Activated CD8-positive, alpha-beta memory T cell treated with anti-CD3 and anti-CD28 coated beads, Interleukin-2, amount 10 ng/mL, durations not matched to agents 7 days and 5 days (primary cell): Measurements from ENCODE around the gene RAX2. TPM values are rescaled to one million over a fixed set of nuclear protein-coding genes. Genes with fewer than 3 reads are reported as not detected.

Experiments
- ATAC-seq: fragments of 150-1000 bp; cut with Tn5 transposase; one replicate; pipeline ENCODE4 v1.10.0; 2021; ENCODE audit warnings: moderate library complexity
- CTCF ChIA-PET: fragments of 350-600 bp; sonication (Branson Sonifier 250); formaldehyde crosslinking; loops from one replicate; lab custom pipeline; 2021; ENCODE audit warnings: antibody characterized with exemption; lab: Charles Lee
- DNase-seq: peaks from one replicate; pipeline ENCODE4 v3.0.0-alpha.2; 2020
- H3K27ac Mint-ChIP-seq: one replicate; pipeline ENCODE4 v1.8.0; 2021; ENCODE audit warnings: mild to moderate bottlenecking, mixed read lengths
- H3K27me3 Mint-ChIP-seq: one replicate; pipeline ENCODE4 v1.8.0; 2021; ENCODE audit warnings: mixed read lengths
- H3K36me3 Mint-ChIP-seq: one replicate; pipeline ENCODE4 v1.8.0; 2021; ENCODE audit warnings: mild to moderate bottlenecking, mixed read lengths
- H3K4me1 Mint-ChIP-seq: one replicate; pipeline ENCODE4 v1.8.0; 2021; ENCODE audit warnings: mixed read lengths
- H3K4me3 Mint-ChIP-seq: one replicate; pipeline ENCODE4 v1.8.0; 2021; ENCODE audit warnings: mild to moderate bottlenecking, moderate library complexity, mixed read lengths
- H3K9me3 Mint-ChIP-seq: one replicate; pipeline ENCODE4 v1.8.0; 2022; ENCODE audit warnings: low read depth, mixed read lengths
- total RNA-seq, 2 experiments: library from RNA; stranded (reverse); gene quantifications; one replicate each; pipeline ENCODE4 v1.2.3, GENCODE V29; 2021

The RAX2 gene
- total RNA-seq, 2 experiments from 2014 or later, result not detected

DNA sequence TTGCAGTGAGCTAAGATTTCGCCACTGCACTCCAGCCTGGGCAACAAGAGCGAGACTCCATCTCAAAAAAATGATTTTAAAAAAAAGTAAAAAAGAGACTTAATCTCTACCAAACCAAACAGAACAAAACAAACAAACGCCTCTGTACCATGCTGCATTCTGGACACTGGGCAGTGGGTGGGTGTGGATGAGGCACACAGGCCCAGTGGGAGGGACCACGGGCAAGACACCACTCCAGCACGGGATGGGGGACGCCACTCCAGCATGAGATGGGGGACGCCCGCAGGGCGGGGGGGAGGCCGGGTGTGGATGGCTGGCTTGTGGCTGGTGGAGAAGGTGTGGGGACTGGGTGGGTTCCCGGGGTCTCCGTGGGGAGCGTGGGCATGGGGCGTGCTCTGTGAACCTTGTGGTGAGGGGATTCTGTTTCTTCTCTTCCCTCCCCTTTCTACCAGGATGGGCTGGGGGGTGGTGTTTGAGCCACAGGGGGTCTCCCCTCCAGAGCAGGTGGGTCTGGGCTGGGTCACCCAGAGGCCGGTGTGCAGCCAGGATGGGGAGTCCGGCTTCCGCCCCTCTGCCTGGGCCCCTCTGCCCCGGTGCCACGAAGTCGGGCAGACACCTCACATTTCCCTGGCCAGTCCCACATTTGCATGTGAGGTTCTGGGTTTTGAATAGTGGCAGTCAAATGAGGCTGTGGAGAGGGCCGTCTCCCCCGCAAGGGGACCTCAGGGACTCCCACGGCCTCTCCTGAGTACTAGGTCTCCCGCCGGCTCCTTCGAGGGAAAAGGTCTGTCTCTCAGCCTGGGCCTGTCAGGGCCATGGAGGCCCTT lies 38.1 kb upstream of the RAX2 start:
- H3K27me3 Mint-ChIP-seq, result no peaks in the 10 kb centered on the region
- peaks cover 1% of the 10 kb centered on the region for H3K36me3 Mint-ChIP-seq
- H3K4me1 Mint-ChIP-seq, result peaks cover 50% of the 10 kb centered on the region
- CTCF ChIA-PET, result interaction anchor here (3.5 kb wide), 1 partner anchor 12 kb away, joined by 29 read pairs; no protein-coding TSS in a partner anchor
- no peak overlapping the region for H3K27ac Mint-ChIP-seq
- DNase-seq, result no peak
- H3K4me3 Mint-ChIP-seq, result no peak overlapping the region
- ATAC-seq, result no peak
- H3K9me3 Mint-ChIP-seq, result peaks cover 2% of the 10 kb centered on the region

DNA sequence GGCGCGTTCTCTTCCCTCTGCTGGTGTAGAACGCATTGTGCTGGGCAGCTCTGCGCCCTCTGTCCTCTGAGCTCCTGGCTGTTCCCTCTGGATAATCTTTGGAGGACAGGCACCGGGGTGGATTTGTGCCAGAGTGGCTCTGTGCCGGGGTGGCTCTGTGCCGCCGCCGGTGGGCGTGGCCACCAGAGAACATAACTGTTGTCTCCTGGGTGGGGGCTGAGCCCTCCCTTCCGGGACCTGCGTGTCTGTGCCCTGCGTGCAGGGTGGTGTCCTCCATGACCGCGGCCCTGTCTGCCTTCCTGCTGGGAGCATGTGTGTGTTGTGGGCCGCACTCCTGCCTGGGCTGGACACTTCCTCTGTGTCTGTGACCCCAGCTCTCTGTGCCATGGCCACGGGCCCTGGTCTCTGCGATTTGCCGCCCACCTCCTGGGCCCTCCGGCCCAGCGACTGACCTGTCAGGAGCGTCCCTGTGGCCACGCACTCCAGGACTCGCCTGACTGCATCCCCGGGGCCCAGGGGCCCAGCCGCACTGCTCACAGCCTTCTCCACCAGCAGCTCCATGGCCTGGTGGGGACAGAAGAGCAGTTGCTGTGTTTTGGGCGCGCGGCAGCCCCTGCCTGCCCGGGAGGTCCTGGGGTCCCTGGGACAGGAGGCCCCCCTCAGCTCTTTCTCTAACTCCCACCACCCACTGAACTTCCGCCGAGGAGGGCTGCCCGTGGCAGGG lies 36.6 kb upstream of the RAX2 start:
- H3K36me3 Mint-ChIP-seq, result no peaks in the 10 kb centered on the region
- CTCF ChIA-PET, result no interaction called here
- no peaks in the 10 kb centered on the region for H3K27me3 Mint-ChIP-seq
- H3K27ac Mint-ChIP-seq, result no peak overlapping the region
- peaks cover 45% of the 10 kb centered on the region for H3K4me1 Mint-ChIP-seq
- H3K4me3 Mint-ChIP-seq, result no peak overlapping the region
- ATAC-seq (no peak), DNase-seq (no peak)
- H3K9me3 Mint-ChIP-seq, result peaks cover 2% of the 10 kb centered on the region

DNA sequence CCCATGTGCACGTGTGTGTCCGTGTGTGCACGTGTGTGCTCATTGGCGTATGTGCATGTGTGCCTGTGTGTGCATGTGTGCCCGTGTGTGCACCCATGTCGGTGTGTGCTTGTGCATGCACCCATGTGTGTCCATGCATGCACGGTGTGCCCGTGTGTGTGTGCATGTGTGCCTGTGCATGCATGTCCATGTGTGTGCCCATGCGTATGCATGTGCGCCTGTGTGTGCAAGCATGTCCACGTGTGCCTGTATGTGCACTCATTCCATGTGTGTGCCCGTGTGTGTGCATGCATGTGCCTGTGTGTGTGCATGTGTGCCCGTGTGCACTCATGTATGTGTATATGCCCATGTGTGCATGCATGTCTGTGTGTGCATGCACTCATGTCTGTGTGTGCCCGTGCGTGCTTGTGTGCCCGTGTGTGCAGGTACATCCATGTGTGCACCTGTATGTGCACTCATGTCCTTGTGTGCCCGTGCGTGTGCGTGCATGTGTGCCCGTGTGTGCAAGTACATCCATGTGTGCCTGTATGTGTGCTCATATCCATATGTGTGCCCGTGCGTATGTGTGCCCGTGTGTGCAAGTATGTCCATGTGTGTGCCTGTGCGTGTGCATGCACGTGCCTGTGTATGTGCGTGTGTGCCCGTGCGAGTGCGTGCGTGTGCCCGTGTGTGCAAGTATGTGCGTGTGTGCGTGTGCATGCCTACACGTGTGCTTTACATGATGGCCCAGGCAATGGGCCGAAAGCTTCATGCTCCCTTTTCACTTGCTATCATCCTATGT lies 35.7 kb upstream of the RAX2 start:
- CTCF ChIA-PET, result no interaction called here
- Mint-ChIP-seq H3K27ac (no peak overlapping the region), H3K36me3 (no peaks in the 10 kb centered on the region), H3K4me1 (peaks cover 37% of the 10 kb centered on the region), H3K4me3 (no peak overlapping the region), H3K27me3 (no peaks in the 10 kb centered on the region), H3K9me3 (peaks cover 2% of the 10 kb centered on the region)
- ATAC-seq, result no peak
- no peak for DNase-seq

DNA sequence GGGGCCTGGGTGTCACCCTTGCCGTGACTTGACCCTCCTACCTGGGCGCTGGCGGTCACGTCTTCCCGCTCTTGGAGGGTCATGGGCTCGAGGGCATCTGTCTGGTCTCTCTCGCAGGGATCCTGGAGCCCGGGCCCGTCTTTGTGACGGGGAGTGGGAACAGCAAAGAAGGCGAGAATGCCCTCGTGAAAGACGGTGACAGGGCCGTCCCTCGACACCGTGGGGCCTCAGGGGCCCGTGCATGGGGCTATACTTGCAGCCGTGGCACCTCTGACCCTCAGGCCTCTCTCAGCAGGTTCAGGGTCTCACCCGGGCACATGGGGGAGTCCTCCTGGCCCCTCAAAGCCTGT lies 35.1 kb upstream of the RAX2 start:
- Mint-ChIP-seq H3K9me3 (peaks cover 2% of the 10 kb centered on the region), H3K36me3 (no peaks in the 10 kb centered on the region), H3K4me1 (peaks cover 31% of the 10 kb centered on the region), H3K27me3 (no peaks in the 10 kb centered on the region), H3K27ac (no peak overlapping the region), H3K4me3 (no peak overlapping the region)
- CTCF ChIA-PET, result no interaction called here
- no peak for DNase-seq
- ATAC-seq, result no peak

DNA sequence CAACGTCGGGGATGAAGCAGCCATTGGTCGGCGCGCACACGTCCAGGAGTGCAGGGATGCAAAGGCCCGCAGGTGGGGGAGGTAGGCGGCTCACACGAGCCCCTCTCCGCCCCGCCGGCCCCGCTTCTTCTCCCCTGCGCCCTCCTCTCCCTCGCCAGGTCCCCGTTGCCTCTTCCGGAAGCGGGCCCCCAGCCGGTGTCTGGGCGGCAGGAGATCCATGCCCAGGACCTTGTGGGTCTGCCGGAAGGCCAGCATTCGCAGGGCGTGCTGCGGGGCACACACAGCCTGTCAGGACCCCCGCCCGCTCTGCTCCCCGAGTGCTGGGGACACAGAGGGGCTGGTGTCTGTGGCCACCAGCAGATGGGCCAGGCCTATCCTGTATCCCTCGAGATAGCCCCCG lies 33.8 kb upstream of the RAX2 start:
- Mint-ChIP-seq H3K36me3 (no peaks in the 10 kb centered on the region), H3K27me3 (peaks cover 5% of the 10 kb centered on the region), H3K9me3 (peaks cover 2% of the 10 kb centered on the region), H3K4me3 (no peak overlapping the region), H3K4me1 (peaks cover 38% of the 10 kb centered on the region), H3K27ac (no peak overlapping the region)
- CTCF ChIA-PET, result interaction anchor here (1.8 kb wide), 1 partner anchor 16 kb away, joined by 4 read pairs; no protein-coding TSS in a partner anchor
- no peak for ATAC-seq
- no peak for DNase-seq

DNA sequence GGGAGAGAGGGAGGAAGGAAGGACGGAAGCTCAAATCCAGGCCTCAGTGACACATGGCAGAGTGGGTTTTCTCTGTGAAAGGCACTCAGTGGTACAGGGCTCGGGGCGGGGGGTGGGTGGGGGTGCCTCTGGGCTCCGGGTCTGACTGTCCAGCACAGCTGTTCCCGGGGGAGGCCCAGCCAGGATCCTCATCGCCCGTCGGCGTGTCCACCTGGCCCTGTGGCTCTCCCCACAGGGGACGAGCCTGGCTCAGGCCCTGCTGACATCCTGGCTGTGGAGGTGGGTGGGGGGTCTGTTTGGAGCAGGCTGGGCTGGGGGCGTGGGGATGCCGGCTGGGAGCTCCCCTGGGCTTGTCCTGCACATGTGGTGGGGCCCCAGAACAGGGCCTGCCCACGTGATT lies 32.4 kb upstream of the RAX2 start:
- no peak overlapping the region for H3K27ac Mint-ChIP-seq
- DNase-seq, result no peak
- H3K9me3 Mint-ChIP-seq, result peaks cover 2% of the 10 kb centered on the region
- H3K4me1 Mint-ChIP-seq, result peaks cover 42% of the 10 kb centered on the region
- no peak overlapping the region for H3K4me3 Mint-ChIP-seq
- H3K36me3 Mint-ChIP-seq, result no peaks in the 10 kb centered on the region
- H3K27me3 Mint-ChIP-seq, result peaks cover 8% of the 10 kb centered on the region
- CTCF ChIA-PET, result interaction anchor here (0.6 to 1.8 kb wide), 6 partner anchors 8 to 20 kb away, joined by 3 to 8 read pairs (median 5); no protein-coding TSS in a partner anchor
- no peak for ATAC-seq

DNA sequence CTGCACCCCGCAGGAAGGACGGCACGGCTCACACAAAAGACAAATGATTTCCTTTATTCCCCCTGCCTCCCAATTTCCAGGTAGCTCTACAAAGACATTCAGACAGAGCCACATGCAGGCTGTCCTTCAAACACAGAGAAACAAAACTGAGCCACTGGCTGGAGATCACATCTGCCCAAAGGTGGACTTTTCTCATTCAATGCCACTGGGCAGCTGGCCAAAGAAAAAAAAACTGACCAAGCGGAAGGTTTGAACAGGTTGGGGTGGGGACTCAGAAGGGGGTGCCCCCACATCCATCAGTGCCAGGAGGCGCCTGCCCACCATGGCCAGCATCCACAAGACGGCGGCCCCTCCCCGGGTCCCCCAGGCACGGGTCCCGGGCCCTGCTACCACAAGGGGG lies 32.0 kb upstream of the RAX2 start:
- Mint-ChIP-seq H3K36me3 (no peaks in the 10 kb centered on the region), H3K27me3 (peaks cover 12% of the 10 kb centered on the region), H3K9me3 (peaks cover 2% of the 10 kb centered on the region), H3K4me3 (no peak overlapping the region), H3K27ac (no peak overlapping the region), H3K4me1 (peaks cover 47% of the 10 kb centered on the region)
- ATAC-seq (no peak), DNase-seq (no peak)
- CTCF ChIA-PET, result interaction anchor here (0.6 to 1.6 kb wide), 5 partner anchors 8 to 20 kb away, joined by 3 to 8 read pairs (median 6); no protein-coding TSS in a partner anchor

DNA sequence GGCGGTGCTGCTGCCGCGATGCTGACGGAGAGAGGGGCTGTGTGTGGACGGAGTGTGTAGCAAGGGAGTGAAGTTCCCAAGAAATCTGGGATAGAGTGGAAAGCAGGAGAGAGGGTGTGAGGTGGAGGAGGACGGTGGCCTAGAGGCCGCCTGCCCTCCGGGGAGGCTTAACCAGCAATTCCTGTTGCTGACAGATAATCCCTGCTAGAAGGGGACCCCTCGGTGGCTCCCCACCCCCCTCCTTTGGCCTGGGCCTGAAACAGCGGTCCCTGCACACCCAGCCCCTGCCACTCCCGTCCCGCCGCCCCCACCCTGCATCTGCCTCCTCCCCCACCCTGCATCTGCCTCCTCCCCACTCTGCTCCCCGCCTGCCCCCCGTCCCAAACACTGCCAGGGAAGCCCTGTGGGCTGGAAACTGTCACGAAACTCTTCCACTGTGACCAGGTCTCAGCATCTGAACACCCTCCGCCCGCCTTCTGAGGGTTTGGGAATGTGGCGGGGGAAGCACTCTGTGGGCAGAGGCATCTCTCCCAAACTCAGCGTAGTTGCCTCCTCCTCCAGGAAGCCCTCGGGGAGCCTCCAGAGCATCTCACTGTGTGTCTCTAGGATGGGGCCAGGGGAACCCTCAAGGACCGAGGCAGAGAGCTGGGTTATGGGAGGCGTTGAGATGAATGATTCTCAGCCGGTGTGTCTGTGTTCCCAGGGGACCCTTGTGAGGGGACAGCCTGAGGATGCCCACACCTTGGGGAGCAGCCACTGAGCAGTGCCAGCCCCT lies 31.3 kb upstream of the RAX2 start:
- CTCF ChIA-PET, result interaction anchor here (0.9 to 1.0 kb wide), 2 partner anchors 9 to 14 kb away, joined by 3 read pairs; no protein-coding TSS in a partner anchor
- H3K4me1 Mint-ChIP-seq, result peaks cover 48% of the 10 kb centered on the region
- DNase-seq, result no peak
- no peaks in the 10 kb centered on the region for H3K36me3 Mint-ChIP-seq
- no peak for ATAC-seq
- H3K27me3 Mint-ChIP-seq, result peaks cover 12% of the 10 kb centered on the region
- H3K27ac Mint-ChIP-seq, result no peak overlapping the region
- H3K9me3 Mint-ChIP-seq, result peaks cover 2% of the 10 kb centered on the region
- H3K4me3 Mint-ChIP-seq, result no peak overlapping the region

DNA sequence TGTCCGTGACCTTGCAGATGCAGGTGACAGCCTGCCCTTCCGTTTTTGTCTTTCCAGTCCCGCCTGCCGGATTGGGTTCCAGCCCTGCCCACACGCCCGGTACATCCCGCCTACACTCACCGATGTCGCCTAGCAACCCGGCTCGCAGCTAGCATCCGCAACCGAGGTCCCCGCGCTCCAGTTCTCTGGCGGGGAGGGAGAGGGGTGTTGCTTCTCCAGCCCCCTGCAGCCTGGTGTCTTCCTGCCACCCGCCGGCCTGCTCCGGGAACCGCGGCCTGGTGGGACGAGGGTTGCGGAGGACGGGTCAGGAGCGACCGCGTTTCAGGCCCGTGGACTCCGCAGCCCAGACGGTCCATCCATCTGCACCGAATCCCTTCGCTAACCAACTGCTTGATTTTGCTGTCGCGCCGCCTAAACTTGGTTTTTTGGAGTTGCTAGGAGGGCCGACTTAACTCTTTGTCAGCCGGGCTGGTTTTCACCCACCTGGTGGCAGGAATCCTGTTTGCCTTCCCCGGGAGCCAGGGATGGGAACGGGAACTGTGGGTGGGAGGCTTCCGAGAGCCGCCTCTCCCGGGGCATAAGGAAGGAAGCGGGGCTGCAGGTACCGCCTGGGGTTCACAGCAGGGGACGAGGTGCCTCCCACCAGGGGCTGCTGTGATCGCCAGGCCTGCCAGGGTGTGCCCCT lies 29.5 kb upstream of the RAX2 start:
- CTCF ChIA-PET, result interaction anchor here (1.4 to 2.5 kb wide), 2 partner anchors 11 to 17 kb away, joined by 4 to 5 read pairs; no protein-coding TSS in a partner anchor
- peak; percentile 71 for ATAC-seq
- Mint-ChIP-seq H3K36me3 (peaks cover 8% of the 10 kb centered on the region), H3K9me3 (peaks cover 5% of the 10 kb centered on the region), H3K4me3 (peak overlapping the region; percentile 46), H3K27ac (no peak overlapping the region), H3K4me1 (peaks cover 40% of the 10 kb centered on the region), H3K27me3 (peaks cover 12% of the 10 kb centered on the region)
- DNase-seq, result peak; percentile 79

DNA sequence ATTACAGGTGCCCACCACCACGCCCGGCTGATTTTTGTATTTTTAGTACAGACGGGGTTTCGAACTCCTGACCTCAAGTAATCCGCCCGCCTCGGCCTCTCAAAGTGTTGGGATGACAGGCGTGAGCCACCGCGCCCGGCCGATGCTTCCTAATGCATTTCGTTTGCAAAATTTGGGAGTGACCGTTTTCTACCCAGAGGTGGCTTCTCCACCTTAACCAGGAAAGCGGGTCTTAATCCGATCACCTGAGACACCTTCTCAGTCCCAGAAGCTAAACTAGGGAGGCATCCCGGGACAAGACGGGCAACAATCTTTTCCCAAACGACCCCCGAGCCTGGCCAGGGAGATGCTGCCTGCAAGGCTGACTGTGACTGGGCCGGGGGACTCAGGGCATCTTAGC lies 29.0 kb upstream of the RAX2 start:
- ATAC-seq, result no peak
- H3K36me3 Mint-ChIP-seq, result peaks cover 12% of the 10 kb centered on the region
- CTCF ChIA-PET, result interaction anchor here (1.3 to 2.5 kb wide), 3 partner anchors 12 to 39 kb away, joined by 3 to 5 read pairs (median 4); partner anchors contain the start of gene MRPL54
- DNase-seq, result no peak
- peaks cover 10% of the 10 kb centered on the region for H3K9me3 Mint-ChIP-seq
- peak overlapping the region; percentile 46 for H3K4me3 Mint-ChIP-seq
- no peak overlapping the region for H3K27ac Mint-ChIP-seq
- peaks cover 12% of the 10 kb centered on the region for H3K27me3 Mint-ChIP-seq
- H3K4me1 Mint-ChIP-seq, result peaks cover 39% of the 10 kb centered on the region

DNA sequence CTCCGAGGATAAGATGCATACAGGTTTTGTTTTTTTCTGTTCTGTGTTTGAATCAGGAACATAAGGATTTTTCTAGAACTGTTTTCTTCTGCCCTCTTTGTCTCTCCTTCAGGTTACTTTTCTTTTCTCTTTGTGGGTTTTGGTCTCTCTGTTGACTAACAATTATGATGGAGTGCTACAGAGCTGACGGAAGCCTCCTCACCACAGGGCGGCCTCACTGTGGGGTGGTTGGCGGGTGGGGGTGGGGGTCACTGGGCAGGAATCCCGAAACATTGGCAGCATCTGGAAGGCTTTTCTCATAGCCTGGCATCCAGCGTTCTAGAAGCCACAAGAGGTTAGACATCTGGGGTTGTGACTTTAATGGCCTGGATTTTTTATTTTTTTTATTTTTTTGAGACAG lies 26.1 kb upstream of the RAX2 start:
- Mint-ChIP-seq H3K36me3 (peaks cover 12% of the 10 kb centered on the region), H3K4me1 (peaks cover 28% of the 10 kb centered on the region), H3K27ac (peak overlapping the region; percentile 82), H3K9me3 (peaks cover 11% of the 10 kb centered on the region), H3K27me3 (peaks cover 12% of the 10 kb centered on the region), H3K4me3 (peak overlapping the region; percentile 36)
- CTCF ChIA-PET, result interaction anchor here (1.0 to 2.6 kb wide), 5 partner anchors 9 to 24 kb away, joined by 3 to 20 read pairs (median 8); no protein-coding TSS in a partner anchor
- peak; percentile 79 for DNase-seq
- ATAC-seq, result peak; percentile 78

DNA sequence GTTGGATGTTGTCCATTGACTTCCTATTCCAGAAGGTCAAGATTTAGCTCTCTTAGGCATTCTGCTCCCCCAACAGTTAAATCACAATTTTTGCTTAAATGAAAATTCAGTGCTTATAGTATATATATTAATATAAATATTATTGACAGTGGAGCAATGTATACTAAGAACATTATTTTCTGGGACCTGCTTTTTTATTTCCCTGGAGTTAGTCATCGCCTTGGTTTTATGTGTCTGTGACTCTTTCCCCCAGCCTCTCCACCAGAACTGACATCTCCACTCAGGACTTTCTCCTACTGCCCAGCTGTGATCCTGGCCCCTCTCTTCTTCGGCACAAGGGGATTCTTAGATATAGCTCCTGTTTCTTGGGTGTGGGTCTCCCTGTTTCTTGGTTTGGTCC lies 24.3 kb upstream of the RAX2 start:
- DNase-seq (no peak), ATAC-seq (no peak)
- Mint-ChIP-seq H3K36me3 (peaks cover 17% of the 10 kb centered on the region), H3K27me3 (peaks cover 14% of the 10 kb centered on the region), H3K9me3 (peaks cover 13% of the 10 kb centered on the region), H3K4me3 (no peak overlapping the region), H3K4me1 (peaks cover 27% of the 10 kb centered on the region), H3K27ac (no peak overlapping the region)
- CTCF ChIA-PET, result interaction anchor here (1.5 to 2.4 kb wide), 2 partner anchors 16 to 26 kb away, joined by 4 to 20 read pairs; no protein-coding TSS in a partner anchor
